B cell (primary cell): Measurements from ENCODE around the gene PTH. TPM values are rescaled to one million over a fixed set of nuclear protein-coding genes. Genes with fewer than 3 reads are reported as not detected.

Experiments
- ATAC-seq: fragments of 200-7000 bp; cut with Tn5 transposase; one replicate; pipeline ENCODE4 v1.10.0; 2021; ENCODE audit warnings: low read depth, mild to moderate bottlenecking, moderate number of reproducible peaks, moderate library complexity
- CTCF ChIA-PET: fragments of 350-600 bp; sonication (Branson Sonifier 250); formaldehyde crosslinking; loops from one replicate; lab custom pipeline; 2021; ENCODE audit warnings: antibody characterized with exemption, inconsistent platforms; lab: Charles Lee
- POLR2A ChIA-PET: fragments of 350-600 bp; sonication (Branson Sonifier 250); formaldehyde crosslinking; loops from one replicate; lab custom pipeline; 2021; ENCODE audit warnings: antibody characterized with exemption; lab: Charles Lee
- DNase-seq: peaks from one replicate; pipeline ENCODE4 v3.0.0; 2013
- H2AFZ ChIP-seq: 2 replicates; pipeline ENCODE4 v1.6.1; 2012; ENCODE audit warnings: mild to moderate bottlenecking, low read depth, low read length; ENCODE audit not compliant: insufficient read depth, poor library complexity, severe bottlenecking
- H3K27ac ChIP-seq, 2 donors: 1 replicate in 1 of 2; 2 replicates in 1 of 2; pipeline ENCODE4 v1.5.1; 2012 to 2013; ENCODE audit warnings: low read length in 2 of 2, mild to moderate bottlenecking in 2 of 2, moderate library complexity in 1 of 2
- H3K27me3 ChIP-seq, 4 experiments: fragments of 200-600 bp in 1 of 4; sonication (generic) in 1 of 4; replicated peaks in 1 of 4; 1 replicate in 2 of 4; 2 replicates in 2 of 4; pipeline versions ENCODE4 v1.6.1 to v1.7.0; 2013 to 2016; ENCODE audit warnings: low read length in 3 of 4, mild to moderate bottlenecking in 2 of 4, mixed read lengths in 1 of 4, moderate library complexity in 1 of 4; ENCODE audit not compliant: insufficient read depth in 4 of 4, control insufficient read depth in 3 of 4; ENCODE audit errors: control extremely low read depth in 1 of 4
- H3K36me3 ChIP-seq, 2 experiments: replicated peaks in 1 of 2; 1 replicate in 1 of 2; 2 replicates in 1 of 2; pipeline versions ENCODE4 v1.6.1 to v1.7.1; 2013; ENCODE audit warnings: low read length in 1 of 2; ENCODE audit not compliant: insufficient read depth in 2 of 2, control insufficient read depth in 1 of 2; ENCODE audit errors: control extremely low read depth in 1 of 2, extremely low read depth in 1 of 2
- H3K4me1 ChIP-seq, 2 donors: fragments of 200-600 bp in 1 of 2; sonication (generic) in 1 of 2; 1 replicate in 1 of 2; 2 replicates in 1 of 2; pipeline versions ENCODE4 v1.5.1 to v1.6.1; 2013 to 2017; ENCODE audit warnings: low read length in 2 of 2; ENCODE audit not compliant: control insufficient read depth in 2 of 2, insufficient read depth in 2 of 2
- H3K4me2 ChIP-seq: replicated peaks from 2 replicates; pipeline ENCODE3; 2012; ENCODE audit warnings: mild to moderate bottlenecking, low read depth, low read length; ENCODE audit not compliant: poor library complexity, severe bottlenecking
- H3K4me3 ChIP-seq, 5 experiments: fragments of 200-600 bp in 1 of 5; sonication (generic) in 1 of 5; 1 replicate in 3 of 5; 2 replicates in 2 of 5; pipeline versions ENCODE4 v1.5.1 to v1.7.0; 2011 to 2016; ENCODE audit warnings: low read length in 4 of 5, mild to moderate bottlenecking in 4 of 5, low read depth in 2 of 5, control low read depth in 1 of 5, moderate library complexity in 1 of 5; ENCODE audit not compliant: insufficient read depth in 1 of 5; ENCODE audit errors: control extremely low read depth in 1 of 5, extremely low read depth in 1 of 5
- H3K79me2 ChIP-seq: fragments of 200-600 bp; sonication (generic); one replicate; pipeline ENCODE4 v1.6.0; 2016; ENCODE audit warnings: low read length; ENCODE audit not compliant: control insufficient read depth, insufficient read depth
- H3K9ac ChIP-seq: fragments of 200-600 bp; sonication (generic); 2 replicates; pipeline ENCODE4 v1.6.1; 2017; ENCODE audit warnings: mild to moderate bottlenecking, low read length, moderate library complexity
- H3K9me3 ChIP-seq, 3 donors: one replicate each; pipeline versions ENCODE4 v1.6.1 to v1.7.1; 2013; ENCODE audit warnings: low read length in 2 of 3; ENCODE audit not compliant: control insufficient read depth in 2 of 3, insufficient read depth in 1 of 3; ENCODE audit errors: control extremely low read depth in 1 of 3
- H4K20me1 ChIP-seq: 2 replicates; pipeline ENCODE4 v1.6.0; 2012; ENCODE audit warnings: mild to moderate bottlenecking, low read length; ENCODE audit not compliant: insufficient read depth, control insufficient read depth, poor library complexity, severe bottlenecking
- H3K27ac Mint-ChIP-seq: one replicate; pipeline ENCODE4 v1.8.0; 2021; ENCODE audit warnings: mixed read lengths
- H3K27me3 Mint-ChIP-seq: one replicate; pipeline ENCODE4 v1.8.0; 2021; ENCODE audit warnings: mixed read lengths
- H3K4me1 Mint-ChIP-seq: one replicate; pipeline ENCODE4 v1.8.0; 2021; ENCODE audit warnings: mixed read lengths
- H3K4me3 Mint-ChIP-seq: one replicate; pipeline ENCODE4 v1.8.0; 2021; ENCODE audit warnings: mixed read lengths
- H3K9me3 Mint-ChIP-seq: one replicate; pipeline ENCODE4 v1.8.0; 2022; ENCODE audit warnings: mixed read lengths; ENCODE audit not compliant: insufficient read depth
- EZH2 ChIP-seq: IDR thresholded peaks from 2 replicates; pipeline ENCODE4 v1.6.1; 2012; ENCODE audit warnings: borderline replicate concordance, low read depth, mild to moderate bottlenecking, moderate library complexity, low read length; ENCODE audit not compliant: insufficient read depth, poor library complexity, severe bottlenecking
- WGBS: methylation state at CpG from one replicate; pipeline ENCODE4 v1.1.5; 2013; ENCODE audit warnings: missing lambda C conversion rate; ENCODE audit not compliant: insufficient coverage; 5-methylcytosine and 5-hydroxymethylcytosine counted together
- intact Hi-C: fragments of 100-400 bp; cut with micrococcal nuclease; formaldehyde crosslinking; loops from one replicate; pipeline ENCODE4 v1.10.0; 2022
- polyA plus RNA-seq: library from polyadenylated mRNA; depleted of rRNA; stranded (reverse); fragments of >200 nt; gene quantifications from 2 replicates; pipeline ENCODE4 v1.2.3, GENCODE V29; 2012
- total RNA-seq, 2 donors: library from RNA; stranded (reverse); fragments of 120-200 nt in 1 of 2; gene quantifications; 1 replicate in 1 of 2; 2 replicates in 1 of 2; pipeline versions ENCODE4 v1.2.3 to v1.2.4, GENCODE V29; 2013 to 2022
- TF ChIP-seq, protein P1 (sequence below): fragments of 200-600 bp; IDR thresholded peaks from one replicate; pipeline ENCODE4 v1.8.0; 2022; ENCODE audit warnings: antibody characterized with exemption, mild to moderate bottlenecking

Gene PTH
- total and polyA plus RNA-seq, 2 donors (not counting 1 experiment from before 2014, with no cell fraction given), result not detected

- Histone ChIP-seq H3K27ac (no peak overlapping the region), H3K27me3 (no peaks in the 10 kb centered on the region), H3K9ac (no peak overlapping the region), H3K4me3 (no peak overlapping the region), H3K9me3 (peaks cover 0 to 6% (median 0%) of the 10 kb centered on the region in 3 donors), H4K20me1 (no peaks in the 10 kb centered on the region), H3K36me3 (no peaks in the 10 kb centered on the region), H3K79me2 (no peaks in the 10 kb centered on the region), H2AFZ (no peak overlapping the region), H3K4me1 (no peaks in the 10 kb centered on the region), H3K4me2 (no peak overlapping the region)
- ChIA-PET CTCF (no interaction called here), POLR2A (no interaction called here)
- DNase-seq (no peak), ATAC-seq (no peak)
- TF ChIP-seq EZH2, result no peak
- TF ChIP-seq, protein P1, sequence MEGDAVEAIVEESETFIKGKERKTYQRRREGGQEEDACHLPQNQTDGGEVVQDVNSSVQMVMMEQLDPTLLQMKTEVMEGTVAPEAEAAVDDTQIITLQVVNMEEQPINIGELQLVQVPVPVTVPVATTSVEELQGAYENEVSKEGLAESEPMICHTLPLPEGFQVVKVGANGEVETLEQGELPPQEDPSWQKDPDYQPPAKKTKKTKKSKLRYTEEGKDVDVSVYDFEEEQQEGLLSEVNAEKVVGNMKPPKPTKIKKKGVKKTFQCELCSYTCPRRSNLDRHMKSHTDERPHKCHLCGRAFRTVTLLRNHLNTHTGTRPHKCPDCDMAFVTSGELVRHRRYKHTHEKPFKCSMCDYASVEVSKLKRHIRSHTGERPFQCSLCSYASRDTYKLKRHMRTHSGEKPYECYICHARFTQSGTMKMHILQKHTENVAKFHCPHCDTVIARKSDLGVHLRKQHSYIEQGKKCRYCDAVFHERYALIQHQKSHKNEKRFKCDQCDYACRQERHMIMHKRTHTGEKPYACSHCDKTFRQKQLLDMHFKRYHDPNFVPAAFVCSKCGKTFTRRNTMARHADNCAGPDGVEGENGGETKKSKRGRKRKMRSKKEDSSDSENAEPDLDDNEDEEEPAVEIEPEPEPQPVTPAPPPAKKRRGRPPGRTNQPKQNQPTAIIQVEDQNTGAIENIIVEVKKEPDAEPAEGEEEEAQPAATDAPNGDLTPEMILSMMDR, result no peak
- H3K27me3 Mint-ChIP-seq, result no peaks in the 10 kb centered on the region
- intact Hi-C loops, result no loop called here
- H3K4me1 Mint-ChIP-seq, result no peaks in the 10 kb centered on the region
- no peak overlapping the region for H3K4me3 Mint-ChIP-seq
- no peak overlapping the region for H3K27ac Mint-ChIP-seq
- WGBS, result no CpG with 5 or more reads among the region's 2 CpGs
- no peaks in the 10 kb centered on the region for H3K9me3 Mint-ChIP-seq
Observed at GRCh38 chr11:13525257-13525656, 29.5 kb upstream of the PTH start.

DNA sequence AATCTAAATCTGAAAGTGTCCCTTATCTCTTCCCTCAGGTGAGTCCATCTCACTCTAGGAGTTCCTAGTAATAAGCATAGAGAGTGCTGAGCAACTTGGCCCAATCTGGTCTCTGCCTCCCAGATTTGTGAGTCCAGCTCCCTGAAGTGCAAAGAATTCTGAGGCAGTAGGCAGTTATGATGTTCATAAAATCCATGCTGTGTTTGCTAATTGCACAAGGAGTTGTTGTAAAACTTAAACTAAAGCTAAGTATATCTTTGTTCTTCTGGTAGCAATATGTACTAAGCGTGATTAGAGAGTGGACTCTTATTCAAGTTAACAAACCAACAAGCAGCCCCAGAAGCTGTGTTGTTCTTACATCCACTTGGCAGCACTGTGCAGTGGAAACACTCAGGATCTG lies 7.6 kb upstream of the PTH start:
- ATAC-seq, result no peak
- intact Hi-C loops, result no loop called here
- Histone ChIP-seq H3K4me2 (no peak overlapping the region), H3K27ac (no peak overlapping the region), H3K27me3 (peaks cover 0 to 6% (median 2%) of the 10 kb centered on the region in 4 experiments), H3K9ac (no peak overlapping the region), H3K9me3 (no peaks in the 10 kb centered on the region), H3K4me3 (no peak overlapping the region), H2AFZ (no peak overlapping the region), H3K36me3 (no peaks in the 10 kb centered on the region), H4K20me1 (no peaks in the 10 kb centered on the region), H3K4me1 (no peaks in the 10 kb centered on the region), H3K79me2 (no peaks in the 10 kb centered on the region)
- no CpG with 5 or more reads among the region's 1 CpG for WGBS
- no peak for DNase-seq
- Mint-ChIP-seq H3K4me3 (no peak overlapping the region), H3K4me1 (no peaks in the 10 kb centered on the region), H3K9me3 (no peaks in the 10 kb centered on the region), H3K27me3 (peaks cover 26% of the 10 kb centered on the region), H3K27ac (no peak overlapping the region)
- no peak for TF ChIP-seq EZH2
- TF ChIP-seq, protein P1, result no peak
- POLR2A ChIA-PET, result no interaction called here
- CTCF ChIA-PET, result interaction anchor here (0.7 kb wide), 1 partner anchor 8 kb away, joined by 3 read pairs; no protein-coding TSS in a partner anchor
